ENCODE measurements around the gene TBX5. TPM values are rescaled to one million over a fixed set of nuclear protein-coding genes. Genes with fewer than 3 reads are reported as not detected.

TBX5 gene
- total and polyA plus RNA-seq, 2 of the 4 experiments (the other 2 are of a cell fraction): 13.3 to 14.7 TPM

GRCh38 chr12:114396869-114397719 lies 8.8 kb downstream of the TBX5 start:
- H2BK15ac ChIP-seq (ENCODE audit: low read depth, low read length): peak overlapping the region; percentile 16; the same call in 1 of the 3 replicates
- peak overlapping the region; percentile 67 for H3K27ac ChIP-seq (ENCODE audit: insufficient read depth, low read length)
- peaks cover 68% of the 10 kb centered on the region for H3K36me3 ChIP-seq (ENCODE audit: control insufficient read depth, insufficient read depth, low read length)
- intact Hi-C loops (cut with micrococcal nuclease): loop anchor here (2.0 to 5.0 kb wide), 2 partner anchors 14 to 430 kb away; partner anchors contain the start of gene RBM19
- in situ Hi-C loops (cut with MboI; ENCODE audit: low sequenced_read_pairs): no loop called here
- H4K20me1 ChIP-seq (ENCODE audit: insufficient read depth, low read length): peaks cover 6% of the 10 kb centered on the region
- H3K4ac ChIP-seq (ENCODE audit: low read depth, low read length): peak overlapping the region; percentile 90
- H3K56ac ChIP-seq (ENCODE audit: extremely low read depth, insufficient read depth, low read length): peak overlapping the region; percentile 39; the same call in 1 of the 2 replicates
- peak overlapping the region; percentile 78 for H2BK120ac ChIP-seq (ENCODE audit: low read depth, low read length)
- no peaks in the 10 kb centered on the region for H3K9me3 ChIP-seq (ENCODE audit: control insufficient read depth, insufficient read depth, low read length)
- H2AK9ac ChIP-seq (replicated peaks; ENCODE audit: low read depth, low read length, poor library complexity): peak overlapping the region; percentile 65
- H3K79me1 ChIP-seq (ENCODE audit: low read depth in 1 of 2, low read length in 2 of 2): peaks cover 20 to 70% of the 10 kb centered on the region in 2 experiments
- peak overlapping the region; percentile 67 for H2BK5ac ChIP-seq (ENCODE audit: low read depth, low read length, poor library complexity, severe bottlenecking)
- ChIA-PET POLR2A (ENCODE audit: unreplicated experiment) (interaction anchor here (0.7 kb wide), 1 partner anchor 74 kb away, joined by 5 read pairs; no protein-coding TSS in a partner anchor), CTCF (interaction anchor here (0.9 kb wide), 1 partner anchor 79 kb away, joined by 3 read pairs; no protein-coding TSS in a partner anchor)
- H3K18ac ChIP-seq (ENCODE audit: low read depth, low read length): peak overlapping the region; percentile 13; the same call in 1 of the 2 replicates
- no peaks in the 10 kb centered on the region for H3K27me3 ChIP-seq (ENCODE audit: control insufficient read depth, insufficient read depth, low read length)
- peak overlapping the region; percentile 34 for H3K14ac ChIP-seq (replicated peaks; ENCODE audit: low read depth, low read length)
- dilution Hi-C loops (cut with HindIII; ENCODE audit: low sequenced_read_pairs, unreplicated experiment): no loop called here
- no TSS peak for BruUV-seq (replicated peaks)
- ATAC-seq (ENCODE audit: low read depth): no peak
- H4K91ac ChIP-seq (ENCODE audit: insufficient read depth, low read depth, low read length): peak overlapping the region; percentile 76
- peak overlapping the region; percentile 56 for H2AK5ac ChIP-seq (ENCODE audit: low read depth, low read length)
- H3K4me3 ChIP-seq (ENCODE audit: insufficient read depth, low read depth, low read length): 0 out of 2 replicates have a peak overlapping the region, but pooled peaks have one; percentile 0
- WGBS, 2 experiments (ENCODE audit: extremely low coverage in 2 of 2, insufficient read length in 1 of 2): 33% methylated on average over 11 of the region's 19 CpGs; no CpG with 5 or more reads in 1 of the 2 experiments
- H4K8ac ChIP-seq (ENCODE audit: low read depth in 2 of 2, low read length in 2 of 2): peak overlapping the region; percentile 77 to 88
- peak overlapping the region; percentile 87 for H3K23ac ChIP-seq (ENCODE audit: low read depth, low read length)
- peak; percentile 26 for DNase-seq
- peak overlapping the region; percentile 76 for H3K4me2 ChIP-seq (ENCODE audit: low read depth, low read length)
- H4K5ac ChIP-seq (ENCODE audit: low read depth, low read length): peak overlapping the region; percentile 30
- H2AFZ ChIP-seq (replicated peaks; ENCODE audit: low read length, poor library complexity): peak overlapping the region; percentile 68
- H2BK20ac ChIP-seq (ENCODE audit: low read depth, low read length): peak overlapping the region; percentile 36
- peaks cover 5% of the 10 kb centered on the region for H3K9me1 ChIP-seq (ENCODE audit: insufficient read depth, low read length)
- peak overlapping the region; percentile 39 for H3K9ac ChIP-seq (ENCODE audit: low read depth, low read length)
- peaks cover 51% of the 10 kb centered on the region for H3K4me1 ChIP-seq (ENCODE audit: control insufficient read depth, insufficient read depth, low read length)
- TF ChIP-seq NFE2L2 (IDR thresholded peaks at IDR 0.05; ENCODE audit: low read depth, low read length) (no peak), POLR2A (IDR thresholded peaks at IDR 0.05; ENCODE audit: low read depth, low read length) (no peak), RCOR1 (IDR thresholded peaks at IDR 0.05; ENCODE audit: insufficient replicate concordance, low read length) (no peak), CEBPB (IDR thresholded peaks at IDR 0.05; ENCODE audit: low read depth, low read length) (no peak), CHD1 (IDR thresholded peaks at IDR 0.05; ENCODE audit: low read depth, low read length) (no peak), SMC3 (IDR thresholded peaks at IDR 0.05; ENCODE audit: low read depth, low read length) (no peak), USF2 (IDR thresholded peaks at IDR 0.05; ENCODE audit: low read depth, low read length) (no peak), MAZ (IDR thresholded peaks at IDR 0.05; ENCODE audit: borderline replicate concordance, low read depth, low read length) (no peak), RAD21 (IDR thresholded peaks at IDR 0.05; ENCODE audit: low read length) (no peak), MXI1 (IDR thresholded peaks at IDR 0.05; ENCODE audit: borderline replicate concordance, low read depth, low read length) (no peak), RFX5 (IDR thresholded peaks at IDR 0.05; ENCODE audit: low read depth, low read length) (no peak), CTCF (conservative IDR thresholded peaks at IDR 0.05; ENCODE audit: low read depth, low read length) (no peak)
- TF ChIP-seq, protein P1, sequence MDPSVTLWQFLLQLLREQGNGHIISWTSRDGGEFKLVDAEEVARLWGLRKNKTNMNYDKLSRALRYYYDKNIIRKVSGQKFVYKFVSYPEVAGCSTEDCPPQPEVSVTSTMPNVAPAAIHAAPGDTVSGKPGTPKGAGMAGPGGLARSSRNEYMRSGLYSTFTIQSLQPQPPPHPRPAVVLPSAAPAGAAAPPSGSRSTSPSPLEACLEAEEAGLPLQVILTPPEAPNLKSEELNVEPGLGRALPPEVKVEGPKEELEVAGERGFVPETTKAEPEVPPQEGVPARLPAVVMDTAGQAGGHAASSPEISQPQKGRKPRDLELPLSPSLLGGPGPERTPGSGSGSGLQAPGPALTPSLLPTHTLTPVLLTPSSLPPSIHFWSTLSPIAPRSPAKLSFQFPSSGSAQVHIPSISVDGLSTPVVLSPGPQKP (IDR thresholded peaks at IDR 0.05; ENCODE audit: borderline replicate concordance, low read depth, low read length): no peak
